Lung (tissue), 12 donors: ENCODE data around the gene PPARD. TPM values are rescaled to one million over a fixed set of nuclear protein-coding genes. Genes with fewer than 3 reads are reported as not detected.

Experiments used
- ATAC-seq: fragments of 200-7000 bp; cut with Tn5 transposase; one replicate; pipeline ENCODE4 v1.9.1; 2020; ENCODE audit warnings: moderate number of reproducible peaks; ENCODE audit not compliant: insufficient read depth, low FRiP score
- DNase-seq, 3 donors: peaks; one replicate each; pipeline ENCODE4 v3.0.0-alpha.2; 2013 to 2017
- H3K27ac ChIP-seq, 2 donors: one replicate each; pipeline ENCODE4 v1.5.1; 2013; ENCODE audit warnings: mild to moderate bottlenecking in 2 of 2, moderate library complexity in 2 of 2, control low read depth in 1 of 2, inconsistent platforms in 1 of 2, low read depth in 1 of 2, low read length in 1 of 2
- H3K27me3 ChIP-seq, 3 donors: one replicate each; pipeline ENCODE4 v1.5.1; 2013; ENCODE audit warnings: low read length in 2 of 3; ENCODE audit not compliant: control insufficient read depth in 3 of 3, insufficient read depth in 3 of 3
- H3K36me3 ChIP-seq, 4 donors: one replicate each; pipeline ENCODE4 v1.5.1; 2013; ENCODE audit warnings: low read length in 4 of 4, mild to moderate bottlenecking in 1 of 4, moderate library complexity in 1 of 4; ENCODE audit not compliant: control insufficient read depth in 4 of 4, insufficient read depth in 4 of 4
- H3K4me1 ChIP-seq, 5 donors: one replicate each; pipeline ENCODE4 v1.5.1; 2013; ENCODE audit warnings: low read length in 5 of 5, mild to moderate bottlenecking in 2 of 5, moderate library complexity in 1 of 5; ENCODE audit not compliant: control insufficient read depth in 5 of 5, insufficient read depth in 5 of 5
- H3K4me3 ChIP-seq: one replicate; pipeline ENCODE4 v1.5.1; 2013; ENCODE audit warnings: mild to moderate bottlenecking, control low read depth, moderate library complexity
- H3K9ac ChIP-seq, 2 donors: one replicate each; pipeline ENCODE4 v1.5.1; 2013; ENCODE audit warnings: low read length in 2 of 2, control low read depth in 1 of 2; ENCODE audit not compliant: insufficient read depth in 1 of 2
- H3K9me3 ChIP-seq, 4 donors: one replicate each; pipeline ENCODE4 v1.5.1; 2013; ENCODE audit warnings: low read length in 3 of 4, mild to moderate bottlenecking in 1 of 4, moderate library complexity in 1 of 4; ENCODE audit not compliant: control insufficient read depth in 4 of 4, insufficient read depth in 3 of 4
- CTCF ChIP-seq: IDR thresholded peaks from 2 replicates; pipeline ENCODE4 v1.5.1; 2012; ENCODE audit warnings: mild to moderate bottlenecking; ENCODE audit errors: control extremely low read depth, extremely low read depth
- WGBS, 2 donors: extraction: QIAGEN DNeasy Blood & Tissue Kit; methylation state at CpG; one replicate each; pipeline ENCODE4 v1.1.7; 2013; 5-methylcytosine and 5-hydroxymethylcytosine counted together
- polyA plus RNA-seq, 2 donors: library from polyadenylated mRNA; stranded (reverse); fragments of 200-250 nt; gene quantifications; one replicate each; pipeline ENCODE4 v1.2.1, GENCODE V29; 2013
- total RNA-seq, 2 donors: library from RNA; depleted of rRNA in 1 of 2; stranded (reverse); fragments of >200 nt in 1 of 2; gene quantifications; one replicate each; pipeline ENCODE4 v1.2.1, GENCODE V29; 2014 to 2021
- donor health status: control.
- donor health status: control.
- donor health status: Bipolar disorder and iron deficiency.
- donor health status: healthy.
- donor health status: DM: yes; HTN: yes; CAD: no.

Gene PPARD
- total and polyA plus RNA-seq, 4 donors, result 11.3 to 27.8 (median 24.5) TPM

GRCh38 chr6:35401514-35401913 is 59.2 kb downstream of the PPARD start:
- Histone ChIP-seq H3K4me3 (no peak overlapping the region), H3K27ac (peak overlapping the region in 1 of 2 donors; percentile 71), H3K27me3 (no peaks in the 10 kb centered on the region), H3K36me3 (no peaks in the 10 kb centered on the region), H3K4me1 (peaks cover 0 to 7% (median 0%) of the 10 kb centered on the region in 5 donors), H3K9ac (no peak overlapping the region), H3K9me3 (no peaks in the 10 kb centered on the region)
- DNase-seq (no peak), ATAC-seq (peak; percentile 64)
- WGBS, 2 donors, result 75 to 91% methylated on average over 5 of the region's 5 CpGs
- TF ChIP-seq CTCF, result no peak

GRCh38 chr6:35402136-35402855 is 59.9 kb downstream of the PPARD start:
- 79 to 89% methylated on average over 8 of the region's 8 CpGs for WGBS, 2 donors
- ATAC-seq, result peak; percentile 24

GRCh38 chr6:35402856-35403191 is 60.5 kb downstream of the PPARD start:
- Histone ChIP-seq H3K36me3 (no peaks in the 10 kb centered on the region), H3K4me1 (peaks cover 0 to 7% (median 0%) of the 10 kb centered on the region in 5 donors), H3K27ac (no peak overlapping the region), H3K4me3 (no peak overlapping the region), H3K27me3 (no peaks in the 10 kb centered on the region), H3K9me3 (no peaks in the 10 kb centered on the region), H3K9ac (no peak overlapping the region)
- ATAC-seq (no peak), DNase-seq (no peak)
- WGBS, 2 donors, result 82 to 91% methylated on average over 5 of the region's 5 CpGs
- no peak for TF ChIP-seq CTCF

More at GRCh38 chr6:35402136-35402855, 59.9 kb downstream of the PPARD start:
- Histone ChIP-seq H3K9me3 (no peaks in the 10 kb centered on the region), H3K9ac (no peak overlapping the region), H3K36me3 (no peaks in the 10 kb centered on the region), H3K4me3 (no peak overlapping the region), H3K27me3 (no peaks in the 10 kb centered on the region), H3K27ac (no peak overlapping the region), H3K4me1 (peaks cover 0 to 7% (median 0%) of the 10 kb centered on the region in 5 donors)
- no peak for TF ChIP-seq CTCF
- DNase-seq, result no peak
